Keratinocyte (primary cell): ENCODE measurements around the gene NRBF2. TPM values are rescaled to one million over a fixed set of nuclear protein-coding genes. Genes with fewer than 3 reads are reported as not detected.

ENCODE experiments used
- DNase-seq: peaks from one replicate; pipeline ENCODE4 v3.0.0-alpha.2; 2011; ENCODE audit warnings: low read depth, missing footprints, low spot score
- FAIRE-seq: peaks from 2 replicates; lab custom pipeline; 2011; peaks lifted over from hg19 to GRCh38; lab: Jason Lieb, UNC
- H2AFZ ChIP-seq: 2 replicates; pipeline ENCODE4 v1.6.0; 2012; ENCODE audit warnings: low read length, control low read depth, inconsistent platforms; ENCODE audit not compliant: control insufficient read depth
- H3K27ac ChIP-seq: 2 replicates; pipeline ENCODE4 v1.5.1; 2011; ENCODE audit warnings: low read length; ENCODE audit not compliant: control insufficient read depth, insufficient read depth
- H3K27me3 ChIP-seq: 3 replicates; pipeline ENCODE4 v1.6.0; 2011; ENCODE audit warnings: low read length; ENCODE audit not compliant: control insufficient read depth, insufficient read depth; ENCODE audit errors: extremely low read depth
- H3K36me3 ChIP-seq, 2 experiments: 2 replicates in 1 of 2; 3 replicates in 1 of 2; pipeline ENCODE4 v1.5.1; 2011; ENCODE audit warnings: low read length in 2 of 2, mild to moderate bottlenecking in 1 of 2; ENCODE audit not compliant: control insufficient read depth in 2 of 2, insufficient read depth in 2 of 2; ENCODE audit errors: extremely low read depth in 1 of 2
- H3K4me1 ChIP-seq: 3 replicates; pipeline ENCODE4 v1.5.1; 2011; ENCODE audit warnings: low read length; ENCODE audit not compliant: control insufficient read depth, insufficient read depth; ENCODE audit errors: extremely low read depth
- H3K4me2 ChIP-seq: 3 replicates; pipeline ENCODE4 v1.6.0; 2011; ENCODE audit warnings: low read depth, low read length; ENCODE audit not compliant: control insufficient read depth, insufficient read depth; ENCODE audit errors: extremely low read depth
- H3K4me3 ChIP-seq, 3 experiments: fragments of 200-600 bp in 1 of 3; sonication (generic) in 1 of 3; 2 replicates in 2 of 3; 3 replicates in 1 of 3; pipeline ENCODE4 v1.5.1; 2011 to 2016; ENCODE audit warnings: low read length in 3 of 3, mild to moderate bottlenecking in 3 of 3, control low read depth in 2 of 3, inconsistent platforms in 1 of 3, low read depth in 1 of 3, mixed read lengths in 1 of 3, mixed run types in 1 of 3, moderate library complexity in 1 of 3; ENCODE audit not compliant: control insufficient read depth in 2 of 3, insufficient read depth in 2 of 3; ENCODE audit errors: extremely low read depth in 1 of 3
- H3K79me2 ChIP-seq: 2 replicates; pipeline ENCODE4 v1.6.0; 2012; ENCODE audit warnings: low read length; ENCODE audit not compliant: control insufficient read depth, insufficient read depth
- H3K9ac ChIP-seq: 3 replicates; pipeline ENCODE4 v1.6.0; 2011; ENCODE audit warnings: low read length; ENCODE audit not compliant: control insufficient read depth, insufficient read depth; ENCODE audit errors: extremely low read depth
- H3K9me1 ChIP-seq: 3 replicates; pipeline ENCODE4 v1.6.0; 2011; ENCODE audit warnings: low read length; ENCODE audit not compliant: control insufficient read depth, insufficient read depth; ENCODE audit errors: extremely low read depth
- H3K9me3 ChIP-seq: 2 replicates; pipeline ENCODE4 v1.5.1; 2012; ENCODE audit warnings: low read depth, low read length; ENCODE audit not compliant: control insufficient read depth
- H4K20me1 ChIP-seq: 3 replicates; pipeline ENCODE4 v1.6.0; 2011; ENCODE audit warnings: low read length; ENCODE audit not compliant: control insufficient read depth, insufficient read depth; ENCODE audit errors: extremely low read depth
- EZH2 ChIP-seq: IDR thresholded peaks from one replicate; pipeline ENCODE4 v1.6.1; 2012; ENCODE audit warnings: inconsistent platforms, mild to moderate bottlenecking, low read length, moderate library complexity
- dilution Hi-C: fragments of 300-500 bp; cut with MboI; formaldehyde crosslinking; loops from one replicate; pipeline ENCODE4 v1.7.0; 2020; ENCODE audit warnings: low sequenced_read_pairs; ENCODE audit not compliant: extremely low pct_ligation_motif_present
- polyA plus RNA-seq, 5 experiments: library from polyadenylated mRNA; depleted of rRNA in 3 of 5; stranded (reverse) in 3 of 5; stranded (forward) in 1 of 5; unstranded in 1 of 5; fragments of >200 nt; gene quantifications; 1 replicate in 1 of 5; 2 replicates in 3 of 5; 3 replicates in 1 of 5; pipeline versions ENCODE4 v1.2.1 to v1.2.3, GENCODE V29; 2011 to 2012; ENCODE audit warnings: missing spikeins in 2 of 5, low read depth in 1 of 5, low replicate concordance in 1 of 5
- TF ChIP-seq, protein P1 (sequence below), 3 experiments: IDR thresholded peaks in 1 of 3; conservative IDR thresholded peaks in 1 of 3; optimal IDR thresholded peaks in 1 of 3; 2 replicates in 2 of 3; 3 replicates in 1 of 3; pipeline versions ENCODE3 to v1.5.1; 2011; ENCODE audit warnings: low read length in 3 of 3, mild to moderate bottlenecking in 3 of 3, moderate library complexity in 2 of 3, control low read depth in 1 of 3, inconsistent platforms in 1 of 3; ENCODE audit not compliant: insufficient read depth in 2 of 3; ENCODE audit errors: extremely low read depth in 1 of 3

The NRBF2 gene
- polyA plus RNA-seq, 1 donor (not counting 4 experiments of a cell fraction or from before 2014, with no cell fraction given): 31.1 TPM

DNA sequence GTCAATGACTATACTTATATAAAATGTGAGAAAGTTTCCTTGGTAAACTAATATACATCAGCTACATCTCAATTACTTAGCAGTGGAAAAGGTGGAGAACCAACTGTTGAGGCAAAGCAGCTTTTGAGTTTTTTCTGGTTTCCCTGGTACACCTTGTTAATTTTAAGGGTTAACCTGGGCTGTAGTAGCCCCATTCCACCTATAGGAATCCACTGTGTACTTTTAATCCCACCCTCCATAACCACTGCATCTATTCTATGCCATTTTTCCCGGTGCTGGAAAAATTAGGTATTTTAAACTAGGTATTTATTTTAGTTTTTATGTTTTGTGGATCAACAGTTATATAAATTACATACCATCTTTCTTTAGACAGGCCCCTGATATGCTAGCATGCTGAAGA, 42.4 kb downstream of the NRBF2 start:
- Histone ChIP-seq H4K20me1 (no peaks in the 10 kb centered on the region), H3K9me3 (no peaks in the 10 kb centered on the region), H3K27me3 (no peaks in the 10 kb centered on the region), H3K4me1 (no peaks in the 10 kb centered on the region), H3K27ac (no peak overlapping the region), H3K9me1 (no peaks in the 10 kb centered on the region), H3K4me2 (no peak overlapping the region), H2AFZ (no peak overlapping the region), H3K9ac (no peak overlapping the region), H3K79me2 (no peaks in the 10 kb centered on the region), H3K4me3 (no peak overlapping the region), H3K36me3 (peaks cover 3 to 20% of the 10 kb centered on the region in 2 experiments)
- FAIRE-seq (no peak), DNase-seq (no peak)
- no peak for TF ChIP-seq EZH2
- TF ChIP-seq, protein P1, sequence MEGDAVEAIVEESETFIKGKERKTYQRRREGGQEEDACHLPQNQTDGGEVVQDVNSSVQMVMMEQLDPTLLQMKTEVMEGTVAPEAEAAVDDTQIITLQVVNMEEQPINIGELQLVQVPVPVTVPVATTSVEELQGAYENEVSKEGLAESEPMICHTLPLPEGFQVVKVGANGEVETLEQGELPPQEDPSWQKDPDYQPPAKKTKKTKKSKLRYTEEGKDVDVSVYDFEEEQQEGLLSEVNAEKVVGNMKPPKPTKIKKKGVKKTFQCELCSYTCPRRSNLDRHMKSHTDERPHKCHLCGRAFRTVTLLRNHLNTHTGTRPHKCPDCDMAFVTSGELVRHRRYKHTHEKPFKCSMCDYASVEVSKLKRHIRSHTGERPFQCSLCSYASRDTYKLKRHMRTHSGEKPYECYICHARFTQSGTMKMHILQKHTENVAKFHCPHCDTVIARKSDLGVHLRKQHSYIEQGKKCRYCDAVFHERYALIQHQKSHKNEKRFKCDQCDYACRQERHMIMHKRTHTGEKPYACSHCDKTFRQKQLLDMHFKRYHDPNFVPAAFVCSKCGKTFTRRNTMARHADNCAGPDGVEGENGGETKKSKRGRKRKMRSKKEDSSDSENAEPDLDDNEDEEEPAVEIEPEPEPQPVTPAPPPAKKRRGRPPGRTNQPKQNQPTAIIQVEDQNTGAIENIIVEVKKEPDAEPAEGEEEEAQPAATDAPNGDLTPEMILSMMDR (optimal IDR thresholded peaks at IDR 0.05 in 1 of 3, IDR thresholded peaks at IDR 0.05 in 1 of 3, conservative IDR thresholded peaks at IDR 0.05 in 1 of 3; ENCODE audit: extremely low read depth in 1 of 3, insufficient read depth in 2 of 3, low read length in 3 of 3): no peak
- dilution Hi-C loops: no loop called here

DNA sequence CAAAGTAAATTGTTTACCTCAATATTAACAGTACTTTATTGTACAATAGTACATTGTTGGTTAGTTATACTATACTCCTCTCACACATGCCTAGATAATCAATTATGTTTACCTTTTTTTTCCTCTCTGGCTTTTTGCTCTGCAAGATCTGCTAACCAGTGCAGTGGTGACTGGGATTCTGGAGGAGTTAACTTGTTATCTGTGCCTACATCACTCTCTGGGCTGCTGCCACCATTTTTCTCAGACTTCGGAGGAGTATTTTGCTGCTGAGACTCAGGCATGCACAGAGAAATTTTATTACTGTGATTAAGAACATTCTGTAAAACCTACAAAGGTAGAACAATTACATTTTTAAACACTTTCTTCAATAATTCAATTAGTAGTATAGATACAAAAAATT, 59.7 kb downstream of the NRBF2 start:
- Histone ChIP-seq H3K36me3 (peaks cover 15 to 16% of the 10 kb centered on the region in 2 experiments), H2AFZ (no peak overlapping the region), H3K27ac (no peak overlapping the region), H3K79me2 (no peaks in the 10 kb centered on the region), H3K4me2 (no peak overlapping the region), H3K9me1 (no peaks in the 10 kb centered on the region), H3K9me3 (no peaks in the 10 kb centered on the region), H4K20me1 (no peaks in the 10 kb centered on the region), H3K9ac (no peak overlapping the region), H3K27me3 (no peaks in the 10 kb centered on the region), H3K4me1 (no peaks in the 10 kb centered on the region), H3K4me3 (no peak overlapping the region)
- dilution Hi-C loops: no loop called here
- no peak for DNase-seq
- TF ChIP-seq EZH2: no peak
- TF ChIP-seq, protein P1 (optimal IDR thresholded peaks at IDR 0.05 in 1 of 3, IDR thresholded peaks at IDR 0.05 in 1 of 3, conservative IDR thresholded peaks at IDR 0.05 in 1 of 3; ENCODE audit: extremely low read depth in 1 of 3, insufficient read depth in 2 of 3, low read length in 3 of 3): no peak
- no peak for FAIRE-seq
